ENCODE data around the gene KIAA0825.

DNA sequence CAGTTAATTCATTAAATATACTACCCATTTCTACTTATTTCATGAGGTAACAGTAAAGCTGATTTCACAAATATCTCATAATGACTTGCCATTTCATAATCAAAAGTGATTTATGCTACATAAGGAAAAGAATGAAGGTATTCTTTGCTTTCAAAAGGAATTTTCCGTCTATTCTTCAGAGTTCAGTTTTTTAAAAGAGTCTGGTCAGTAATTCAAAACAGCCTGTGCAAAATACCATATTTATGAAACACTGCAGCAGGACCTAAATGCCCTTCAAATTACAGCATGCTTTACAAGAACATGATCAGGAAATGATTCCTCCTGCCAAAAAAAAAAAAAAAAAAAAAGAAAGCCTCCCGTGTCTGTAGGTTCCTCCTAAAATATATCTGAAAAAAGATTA, 154.7 kb downstream of the KIAA0825 start:
- TF ChIP-seq SUZ12 (IDR thresholded peaks at IDR 0.05) (no peak), HDGF (IDR thresholded peaks at IDR 0.05; ENCODE audit: borderline replicate concordance) (no peak), TARDBP (IDR thresholded peaks at IDR 0.05) (no peak), CTBP1 (IDR thresholded peaks at IDR 0.05; ENCODE audit: borderline replicate concordance) (no peak), FOXM1 (IDR thresholded peaks at IDR 0.05; ENCODE audit: borderline replicate concordance) (no peak), ELF4 (IDR thresholded peaks at IDR 0.05) (no peak), FOXK2 (IDR thresholded peaks at IDR 0.05) (no peak), SP1 (IDR thresholded peaks at IDR 0.05) (no peak), BHLHE40 (IDR thresholded peaks at IDR 0.05; ENCODE audit: borderline replicate concordance) (no peak), NFRKB (IDR thresholded peaks at IDR 0.05) (no peak)
